HepG2 (cell line): Measurements from ENCODE around the gene CTIF. TPM values are rescaled to one million over a fixed set of nuclear protein-coding genes. Genes with fewer than 3 reads are reported as not detected.

ENCODE experiments used
- ATF3 ChIP-seq: sonication (generic); formaldehyde crosslinking; IDR thresholded peaks from 2 replicates; pipeline ENCODE4 v1.4.0; 2020; ENCODE audit warnings: missing genetic modification reagents
- ATF7-NPFF ChIP-seq: sonication (generic); formaldehyde crosslinking; IDR thresholded peaks from 2 replicates; pipeline ENCODE4 v1.8.1; 2023; ENCODE audit warnings: mild to moderate bottlenecking, low read depth, missing genetic modification reagents, moderate library complexity
- BCL3 ChIP-seq: sonication (generic); formaldehyde crosslinking; IDR thresholded peaks from 2 replicates; pipeline ENCODE4 v1.5.1; 2020; ENCODE audit warnings: mild to moderate bottlenecking, missing genetic modification reagents, moderate library complexity
- BHLHE40 ChIP-seq: IDR thresholded peaks from 2 replicates; pipeline ENCODE4 v1.6.1; 2011; ENCODE audit warnings: low read length, improper control_type of control experiment
- BORCS8-MEF2B ChIP-seq: sonication (generic); formaldehyde crosslinking; IDR thresholded peaks from 2 replicates; pipeline ENCODE4 v1.8.0; 2022; ENCODE audit warnings: mild to moderate bottlenecking, missing genetic modification reagents
- GZF1 ChIP-seq: sonication (generic); formaldehyde crosslinking; IDR thresholded peaks from 2 replicates; pipeline ENCODE4 v1.5.1; 2020; ENCODE audit warnings: mild to moderate bottlenecking, missing genetic modification reagents
- HOXA7 ChIP-seq: sonication (generic); formaldehyde crosslinking; IDR thresholded peaks from 2 replicates; pipeline ENCODE4 v1.8.1; 2022; ENCODE audit warnings: mild to moderate bottlenecking, missing genetic modification reagents, moderate library complexity
- MXI1 ChIP-seq: IDR thresholded peaks from 3 replicates; pipeline ENCODE4 v1.6.1; 2012; ENCODE audit warnings: low read depth, low read length, inconsistent platforms, borderline replicate concordance
- PAWR ChIP-seq: sonication (generic); formaldehyde crosslinking; IDR thresholded peaks from 2 replicates; pipeline ENCODE4 v1.4.0; 2020; ENCODE audit warnings: missing genetic modification reagents, mild to moderate bottlenecking, borderline replicate concordance
- SOX13 ChIP-seq, 3 experiments: fragments of 450-650 bp in 1 of 3; sonication (generic) in 1 of 3; formaldehyde crosslinking in 1 of 3; IDR thresholded peaks in 2 of 3; conservative IDR thresholded peaks in 1 of 3; 2 replicates each; pipeline versions ENCODE4 v1.5.0 to v1.6.1; 2016 to 2020; ENCODE audit warnings: antibody characterized with exemption in 1 of 3, mild to moderate bottlenecking in 1 of 3, missing compliant biosample characterization in 1 of 3, missing genetic modification reagents in 1 of 3, moderate library complexity in 1 of 3
- SOX5 ChIP-seq: IDR thresholded peaks from 2 replicates; pipeline ENCODE4 v1.6.1; 2016; ENCODE audit warnings: borderline replicate concordance
- THAP8 ChIP-seq: sonication (generic); formaldehyde crosslinking; IDR thresholded peaks from 2 replicates; pipeline ENCODE4 v1.5.1; 2020; ENCODE audit warnings: missing genetic modification reagents, mild to moderate bottlenecking, borderline replicate concordance
- WIZ ChIP-seq: sonication (generic); formaldehyde crosslinking; IDR thresholded peaks from 2 replicates; pipeline ENCODE4 v1.5.1; 2020; ENCODE audit warnings: mild to moderate bottlenecking, missing genetic modification reagents
- XRCC5 ChIP-seq: fragments of 200-400 bp; formaldehyde crosslinking; optimal IDR thresholded peaks from 2 replicates; pipeline ENCODE3; 2017; ENCODE audit warnings: mild to moderate bottlenecking, low read length
- ZBTB37 ChIP-seq: sonication (generic); formaldehyde crosslinking; IDR thresholded peaks from 2 replicates; pipeline ENCODE4 v1.4.0; 2020; ENCODE audit warnings: mild to moderate bottlenecking, missing genetic modification reagents
- ZNF17 ChIP-seq: sonication (generic); formaldehyde crosslinking; IDR thresholded peaks from 2 replicates; pipeline ENCODE4 v1.5.0; 2020; ENCODE audit warnings: mild to moderate bottlenecking, missing genetic modification reagents
- ZNF367 ChIP-seq: sonication (generic); formaldehyde crosslinking; IDR thresholded peaks from 2 replicates; pipeline ENCODE4 v1.4.0; 2020; ENCODE audit warnings: missing genetic modification reagents, borderline replicate concordance
- ZNF512 ChIP-seq: sonication (generic); formaldehyde crosslinking; IDR thresholded peaks from 2 replicates; pipeline ENCODE4 v1.4.0; 2020; ENCODE audit warnings: mild to moderate bottlenecking, missing genetic modification reagents
- ZNF558 ChIP-seq: sonication (generic); formaldehyde crosslinking; IDR thresholded peaks from 2 replicates; pipeline ENCODE4 v1.9.0; 2022; ENCODE audit warnings: mild to moderate bottlenecking, missing genetic modification reagents, borderline replicate concordance
- ZNF569 ChIP-seq: sonication (generic); formaldehyde crosslinking; IDR thresholded peaks from 2 replicates; pipeline ENCODE4 v1.5.0; 2020; ENCODE audit warnings: mild to moderate bottlenecking, missing genetic modification reagents, moderate library complexity, borderline replicate concordance
- ZNF639 ChIP-seq: conservative IDR thresholded peaks from 2 replicates; pipeline ENCODE4 v1.6.1; 2018; ENCODE audit warnings: missing genetic modification reagents
- ZNF883 ChIP-seq: sonication (generic); formaldehyde crosslinking; IDR thresholded peaks from 2 replicates; pipeline ENCODE4 v1.5.1; 2020; ENCODE audit warnings: mild to moderate bottlenecking, missing genetic modification reagents; ENCODE audit errors: not compliant biosample characterization
- polyA plus RNA-seq, 8 experiments: library from polyadenylated mRNA; depleted of rRNA in 3 of 8; stranded (reverse) in 7 of 8; unstranded in 1 of 8; fragments of >200 nt; fragmentation: Illumina TruSeq in 4 of 8; extraction: Trizol in 4 of 8; gene quantifications; 2 replicates each; pipeline versions ENCODE4 v1.2.1 to v1.2.3, GENCODE V29; 2011 to 2016; ENCODE audit warnings: low read depth in 4 of 8, missing spikeins in 1 of 8, mixed read lengths in 1 of 8; ENCODE audit not compliant: insufficient read depth in 1 of 8
- total RNA-seq, 5 experiments: library from RNA; depleted of rRNA; stranded (reverse); fragments of >200 nt; fragmentation: Illumina TruSeq; extraction: Trizol; gene quantifications; 2 replicates each; pipeline ENCODE4 v1.2.3, GENCODE V29; 2016; ENCODE audit warnings: low read depth in 1 of 5

Gene CTIF
- total and polyA plus RNA-seq, 2 of the 13 experiments (the other 11 are each of a cell fraction or from before 2014, with no cell fraction given), result 18.2 to 28.0 TPM

- peak; percentile 75 for TF ChIP-seq ZNF639 (CRISPR knock-in tag)
- no peak for TF ChIP-seq BORCS8-MEF2B
- TF ChIP-seq MXI1, result peak; percentile 24; the same call in 1 of the 3 replicates
- TF ChIP-seq ZNF569, result no peak
- peak; percentile 45; the same call in 1 of the 2 replicates for TF ChIP-seq SOX5 (CRISPR knock-in tag)
- no peak for TF ChIP-seq SOX13 (IDR thresholded peaks at IDR 0.05)
- TF ChIP-seq SOX13 (CRISPR knock-in tag; conservative IDR thresholded peaks at IDR 0.05 in 1 of 2, IDR thresholded peaks at IDR 0.05 in 1 of 2), result peak in 1 of 2 experiments; percentile 66; a peak in 2 of 4 replicates
- TF ChIP-seq ZNF17 (CRISPR knock-in tag), result no peak
- 0 out of 2 replicates have a peak, but pooled peaks have one; percentile 56 for TF ChIP-seq ZNF558 (CRISPR knock-in tag)
- no peak for TF ChIP-seq ZNF512 (CRISPR knock-in tag)
- TF ChIP-seq XRCC5, result no peak
- TF ChIP-seq ZBTB37 (CRISPR knock-in tag), result no peak
- TF ChIP-seq BHLHE40, result no peak
- 0 out of 2 replicates have a peak, but pooled peaks have one; percentile 17 for TF ChIP-seq WIZ (CRISPR knock-in tag)
- no peak for TF ChIP-seq ATF3 (CRISPR knock-in tag)
- TF ChIP-seq ZNF883 (CRISPR knock-in tag), result no peak
- TF ChIP-seq THAP8, result no peak
- TF ChIP-seq GZF1 (CRISPR knock-in tag), result no peak
- no peak; the same call in 1 of the 2 replicates for TF ChIP-seq ATF7-NPFF
- 0 out of 2 replicates have a peak, but pooled peaks have one; percentile 24 for TF ChIP-seq PAWR (CRISPR knock-in tag)
- no peak for TF ChIP-seq ZNF367 (CRISPR knock-in tag)
- no peak for TF ChIP-seq BCL3 (CRISPR knock-in tag)
- no peak for TF ChIP-seq HOXA7 (CRISPR knock-in tag)
Measured at GRCh38 chr18:48540251-48541025, 1.6 kb downstream of the CTIF start (continued).
